Hepatocyte (in vitro differentiated cells): ENCODE data around the gene FKBP11.

Source experiments
- CTCF ChIP-seq: fragments of 200-600 bp; sonication (generic); IDR thresholded peaks from 2 replicates; pipeline ENCODE4 v1.5.1; 2016; ENCODE audit warnings: antibody characterized with exemption, mild to moderate bottlenecking; ENCODE audit not compliant: poor library complexity
- EZH2 ChIP-seq: fragments of 200-600 bp; sonication (generic); IDR thresholded peaks from 2 replicates; pipeline ENCODE4 v1.6.1; 2016; ENCODE audit warnings: antibody characterized with exemption, mild to moderate bottlenecking, borderline replicate concordance
- EZH2phosphoT487 ChIP-seq: fragments of 200-600 bp; sonication (generic); IDR thresholded peaks from one replicate; pipeline ENCODE4 v1.6.1; 2018; ENCODE audit warnings: antibody characterized with exemption, mild to moderate bottlenecking, low read depth, moderate library complexity; ENCODE audit not compliant: unreplicated experiment, severe bottlenecking

GRCh38 chr12:48940181-48940580, 14.9 kb upstream of the FKBP11 start:
- TF ChIP-seq CTCF = no peak
- no peak for TF ChIP-seq EZH2
- TF ChIP-seq EZH2phosphoT487 = no peak
